ENCODE results near the gene DPPA4.

DNA sequence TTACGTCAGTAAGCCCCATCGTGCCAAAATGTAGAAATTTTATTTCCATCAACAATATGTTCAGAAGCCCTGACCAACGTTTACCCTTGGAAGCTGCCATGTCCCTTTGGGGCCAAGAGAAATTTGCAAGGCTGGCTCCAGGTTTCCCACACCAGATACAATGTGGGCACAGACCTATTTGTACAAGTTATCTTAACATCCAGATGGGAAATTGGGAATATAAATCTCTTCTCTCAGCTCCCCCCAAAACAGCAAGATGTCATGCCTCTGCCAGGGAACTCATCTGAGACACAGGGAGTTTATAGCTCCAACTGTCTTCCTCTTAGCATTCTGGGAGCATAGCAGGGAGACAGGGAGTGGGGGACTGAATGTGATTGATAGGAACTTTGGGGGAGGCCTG is 11.7 kb downstream of the DPPA4 start:
- TF ChIP-seq, protein P1, sequence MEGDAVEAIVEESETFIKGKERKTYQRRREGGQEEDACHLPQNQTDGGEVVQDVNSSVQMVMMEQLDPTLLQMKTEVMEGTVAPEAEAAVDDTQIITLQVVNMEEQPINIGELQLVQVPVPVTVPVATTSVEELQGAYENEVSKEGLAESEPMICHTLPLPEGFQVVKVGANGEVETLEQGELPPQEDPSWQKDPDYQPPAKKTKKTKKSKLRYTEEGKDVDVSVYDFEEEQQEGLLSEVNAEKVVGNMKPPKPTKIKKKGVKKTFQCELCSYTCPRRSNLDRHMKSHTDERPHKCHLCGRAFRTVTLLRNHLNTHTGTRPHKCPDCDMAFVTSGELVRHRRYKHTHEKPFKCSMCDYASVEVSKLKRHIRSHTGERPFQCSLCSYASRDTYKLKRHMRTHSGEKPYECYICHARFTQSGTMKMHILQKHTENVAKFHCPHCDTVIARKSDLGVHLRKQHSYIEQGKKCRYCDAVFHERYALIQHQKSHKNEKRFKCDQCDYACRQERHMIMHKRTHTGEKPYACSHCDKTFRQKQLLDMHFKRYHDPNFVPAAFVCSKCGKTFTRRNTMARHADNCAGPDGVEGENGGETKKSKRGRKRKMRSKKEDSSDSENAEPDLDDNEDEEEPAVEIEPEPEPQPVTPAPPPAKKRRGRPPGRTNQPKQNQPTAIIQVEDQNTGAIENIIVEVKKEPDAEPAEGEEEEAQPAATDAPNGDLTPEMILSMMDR (IDR thresholded peaks at IDR 0.05): no peak
- TF ChIP-seq POLR2A (IDR thresholded peaks at IDR 0.05): no peak

Data from esophagus squamous epithelium (tissue), 4 donors.